GM18498 (cell line): ENCODE data around the gene NPFF.
A peak's percentile ranks its signal among the peaks of the same experiment; 100 is the strongest.
"Not testable (repeated sequence)": the region's sequence is repeated elsewhere in the genome, so short reads cannot be mapped to it uniquely, and the experiment has no call there.

Experiments
- ATAC-seq: cut with Tn5 transposase; IDR thresholded peaks from one replicate; pipeline ENCODE4 v1.9.1; 2021; ENCODE audit warnings: mild to moderate bottlenecking, moderate library complexity; ENCODE audit not compliant: unreplicated experiment

Gene NPFF

DNA sequence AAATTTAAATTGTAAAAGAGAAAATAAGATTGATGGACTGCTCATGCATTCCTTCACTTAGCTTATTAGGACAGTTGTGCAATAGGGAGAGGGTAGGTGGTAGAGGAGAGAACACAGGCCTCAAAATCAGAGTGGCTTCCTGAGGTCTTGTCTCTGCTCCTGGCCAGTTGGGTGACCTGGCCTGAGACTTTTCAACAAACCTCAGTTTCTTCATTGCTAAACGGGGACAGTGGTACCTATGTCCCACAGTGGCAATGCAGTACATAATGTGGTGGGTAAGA is 10.6 kb downstream of the NPFF start:
- ATAC-seq, result no peak

DNA sequence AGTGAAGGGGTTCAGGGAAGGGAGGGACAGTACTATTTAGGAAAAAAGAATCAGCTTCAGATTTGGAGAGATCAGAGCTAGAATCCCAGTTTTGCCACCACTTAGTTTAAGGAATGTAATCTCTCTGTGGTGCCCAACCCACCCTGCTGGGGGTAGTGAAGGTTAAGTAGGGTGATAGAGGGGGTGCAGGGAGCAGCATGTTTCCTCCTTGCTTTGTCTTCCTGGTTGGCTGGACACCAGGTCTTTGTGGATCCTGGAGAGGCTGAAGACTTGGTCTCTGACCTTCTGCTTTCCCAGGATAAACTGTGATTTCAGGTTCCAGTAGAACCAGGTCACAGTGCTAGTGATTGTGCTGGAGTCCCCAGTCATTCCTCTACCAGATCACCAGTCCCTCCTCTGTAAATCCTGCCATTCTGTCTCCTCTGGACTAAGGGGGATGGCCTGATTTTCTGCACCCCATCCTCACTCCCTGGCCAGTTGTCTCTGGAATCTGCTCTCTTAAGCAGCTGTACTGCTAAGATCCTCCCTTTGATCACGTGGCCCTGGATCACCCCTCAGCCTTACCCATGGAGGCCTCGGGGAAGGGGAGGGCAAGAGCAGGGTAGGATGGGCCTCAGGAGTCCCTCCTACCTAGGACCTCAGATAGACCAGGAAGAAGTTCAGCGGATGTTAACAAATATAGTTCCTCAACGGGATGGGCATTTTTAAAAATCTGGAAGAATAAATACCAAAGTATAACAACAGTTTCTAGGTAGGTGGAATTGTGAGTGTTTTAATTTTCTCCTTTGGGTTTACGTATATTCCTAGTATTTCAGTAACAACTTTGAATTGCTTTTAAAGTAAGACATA is 11.2 kb downstream of the NPFF start:
- no peak for ATAC-seq

DNA sequence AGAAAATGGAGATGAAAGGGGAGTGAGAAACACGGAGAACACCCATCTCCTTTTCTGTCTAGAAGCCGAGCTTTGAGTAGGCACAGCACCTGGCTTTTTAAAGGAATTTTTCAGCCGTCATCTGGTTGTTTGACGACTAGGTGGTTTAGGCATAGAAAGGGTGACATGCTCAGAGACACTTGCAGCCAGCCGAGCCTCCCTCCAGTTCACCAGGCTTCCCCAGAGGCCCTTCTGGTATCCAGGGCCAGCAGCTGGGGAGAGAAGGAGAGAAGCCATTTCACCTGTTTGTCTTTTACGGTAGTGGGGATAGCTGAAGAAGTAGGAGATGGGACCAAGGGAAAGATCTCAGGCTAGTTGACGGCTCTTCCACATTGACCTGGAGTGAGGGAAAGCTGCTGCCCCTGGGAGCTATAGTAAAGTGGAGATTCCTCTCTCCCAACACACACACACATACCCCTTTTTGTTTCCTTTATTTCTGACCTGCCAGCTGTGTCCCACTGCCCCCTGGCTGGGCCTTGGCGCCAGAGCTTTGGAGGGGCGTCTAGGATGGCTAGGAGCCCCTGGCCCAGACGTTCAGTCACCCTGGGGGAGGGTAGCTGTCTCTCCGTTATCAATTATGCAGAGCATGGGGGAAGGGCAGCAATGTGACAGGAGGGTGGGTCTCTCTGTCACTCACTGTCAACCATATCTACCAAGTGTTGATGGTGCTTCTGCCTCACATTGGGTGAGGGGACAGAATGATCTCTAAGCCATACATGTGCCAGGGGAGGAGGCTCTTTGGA is 13.5 kb downstream of the NPFF start:
- no peak for ATAC-seq

DNA sequence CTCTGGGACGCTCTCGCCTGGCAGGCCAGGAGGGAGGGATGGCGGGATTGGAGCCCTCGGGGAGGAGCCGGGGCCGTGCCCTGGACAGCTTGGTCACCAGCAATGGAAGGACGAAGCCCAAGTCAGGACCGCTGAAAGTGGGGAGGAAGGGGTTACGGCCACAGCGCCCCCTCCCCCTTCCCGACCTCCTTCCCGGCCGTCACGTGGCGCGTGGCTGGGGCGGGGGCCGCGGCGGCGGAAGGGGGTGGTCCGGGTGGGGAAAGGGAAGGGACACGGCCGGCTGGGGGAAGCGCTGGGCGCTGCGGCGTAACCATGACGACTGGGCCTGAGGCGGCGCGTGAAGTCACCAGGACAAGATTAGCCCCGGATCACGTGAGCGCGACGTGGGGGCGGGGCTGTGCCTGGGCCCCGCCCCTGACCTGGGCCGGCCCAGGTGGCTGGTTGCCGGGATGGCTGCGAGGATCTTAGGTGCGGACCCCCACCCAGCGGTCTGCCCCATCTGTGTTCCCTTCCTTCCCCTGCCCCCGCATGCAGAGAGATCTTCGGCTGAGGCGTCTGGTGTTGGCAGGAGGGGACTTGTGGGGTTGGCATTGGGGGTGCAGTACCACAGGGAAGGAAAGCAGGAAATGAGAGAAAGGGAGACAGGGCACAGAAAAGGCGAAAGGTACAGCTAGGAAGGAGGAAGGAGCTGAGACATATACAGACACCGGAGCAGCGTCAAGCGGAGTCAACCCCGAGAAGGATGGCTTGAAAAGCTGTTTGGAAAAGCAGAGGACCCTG is 14.3 kb downstream of the NPFF start:
- peak; percentile 94 for ATAC-seq

DNA sequence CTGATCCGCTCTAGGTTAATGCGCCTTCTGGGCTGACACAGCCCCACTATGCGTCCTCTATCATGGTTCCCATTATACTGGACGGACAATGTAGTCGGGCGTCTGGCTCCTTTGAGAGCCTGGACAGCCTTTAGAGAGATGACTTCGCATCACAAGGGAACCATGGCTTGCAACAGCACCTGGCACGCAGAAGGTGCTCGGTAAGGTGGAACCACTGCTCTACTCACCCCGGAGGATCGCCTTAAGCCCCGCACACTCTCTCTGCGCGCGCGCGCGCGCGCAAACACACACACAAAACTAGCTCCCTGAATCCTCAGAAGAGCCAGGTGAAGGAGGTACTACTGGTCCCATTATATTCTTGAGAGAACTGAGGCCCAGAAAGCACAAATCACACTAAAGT is 15.1 kb downstream of the NPFF start:
- ATAC-seq, result no peak

DNA sequence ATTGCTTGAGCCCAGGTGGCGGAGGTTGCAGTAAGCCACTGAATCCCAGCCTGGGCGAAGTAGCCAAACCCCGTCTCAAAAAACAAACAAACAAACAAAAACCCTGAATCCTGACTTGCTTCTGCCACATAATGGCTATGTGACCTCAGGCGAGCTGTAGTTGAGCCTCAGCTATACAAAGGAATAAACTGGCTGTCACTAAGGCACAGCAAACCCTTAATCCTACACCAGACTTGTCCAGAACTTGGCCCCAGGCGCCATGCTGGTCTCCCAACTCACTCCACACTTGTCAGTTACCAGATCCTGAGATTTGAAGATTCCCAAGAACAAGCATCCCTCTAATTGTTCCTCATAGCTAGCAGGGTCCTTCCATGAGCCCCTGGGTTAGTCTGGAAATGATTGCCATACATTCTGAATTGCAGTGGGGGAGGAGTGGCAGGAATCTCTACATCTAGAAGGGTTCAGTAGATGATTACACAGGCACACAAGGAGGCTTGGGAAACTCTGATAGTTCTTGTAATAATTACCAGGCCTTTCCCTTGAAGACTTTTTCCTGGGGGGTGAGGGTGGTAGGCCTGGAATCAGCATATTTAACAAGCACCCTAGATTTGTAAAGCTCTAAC is 17.9 kb downstream of the NPFF start:
- ATAC-seq, result no peak

DNA sequence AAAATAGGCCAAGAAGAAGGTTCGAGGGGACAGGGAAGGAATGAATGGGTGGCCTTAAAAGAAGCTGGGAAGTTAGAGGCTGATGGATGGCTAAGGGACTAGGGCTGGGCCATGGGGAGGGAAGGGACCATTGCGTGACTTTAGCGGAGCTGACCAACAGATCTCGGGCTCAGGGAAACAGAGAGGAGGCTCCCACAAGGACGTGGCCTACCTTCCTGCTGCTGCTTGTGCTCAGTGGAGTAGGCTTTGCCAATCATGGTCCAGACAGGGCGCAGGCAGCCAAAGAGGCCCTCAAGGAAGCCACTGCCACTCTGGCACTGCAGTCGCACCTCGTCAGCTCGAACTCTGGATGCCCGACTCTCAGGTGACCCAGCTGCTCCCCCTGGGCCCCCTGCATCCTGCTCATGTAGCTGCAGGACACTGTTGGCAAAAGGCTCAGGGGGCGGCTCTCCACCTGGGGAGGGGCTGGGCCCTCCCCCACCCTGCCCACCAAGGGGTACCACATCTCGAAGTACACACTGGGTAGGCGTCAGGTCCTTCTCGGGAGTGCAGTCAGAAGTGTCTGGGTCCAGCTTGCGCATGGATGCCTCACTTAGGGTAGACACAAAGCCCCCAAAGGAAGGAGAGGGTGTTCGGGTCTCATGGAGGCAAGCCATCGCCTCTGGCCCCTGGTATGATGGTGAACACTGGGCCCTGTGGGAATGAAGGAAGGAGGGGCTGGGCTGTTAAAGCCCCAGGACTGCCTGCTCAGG is 20.4 kb downstream of the NPFF start:
- no peak for ATAC-seq

DNA sequence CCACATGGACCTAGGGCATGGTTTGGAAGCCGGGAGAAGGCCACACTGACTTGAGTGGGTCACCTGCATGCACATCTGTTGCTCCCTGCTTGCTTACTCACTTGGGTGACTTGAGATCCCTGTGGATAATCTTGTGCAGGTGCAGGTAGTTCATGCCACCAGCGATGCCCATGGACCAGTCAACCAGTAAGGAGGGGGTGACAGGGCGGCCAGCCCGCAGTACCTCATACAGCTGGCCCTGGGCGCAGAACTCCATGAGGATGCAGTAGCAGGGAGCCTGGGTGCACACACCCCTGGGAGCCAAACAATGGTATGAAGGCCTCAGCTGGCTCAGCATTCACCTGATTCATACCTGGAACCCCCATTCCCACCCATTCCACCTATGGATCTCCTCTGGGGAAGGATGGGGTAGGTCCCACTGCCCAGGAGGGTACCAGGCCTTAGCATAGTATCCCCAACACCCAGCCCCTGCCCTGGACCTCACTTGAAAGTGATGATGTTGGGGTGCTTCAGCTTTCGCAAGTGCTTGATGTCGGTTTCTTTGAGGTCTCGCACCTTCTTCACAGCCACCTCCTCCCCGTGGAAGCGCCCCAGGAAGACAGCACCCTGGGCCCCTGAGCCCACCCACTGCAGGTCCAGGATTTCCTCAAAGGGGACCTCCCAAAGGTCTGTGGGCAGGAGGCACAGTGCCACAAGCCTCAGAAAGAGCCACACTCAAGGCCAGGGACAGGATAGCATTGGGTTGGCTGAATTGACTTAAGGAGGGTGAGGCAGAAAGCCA is 21.1 kb downstream of the NPFF start:
- ATAC-seq, result no peak

DNA sequence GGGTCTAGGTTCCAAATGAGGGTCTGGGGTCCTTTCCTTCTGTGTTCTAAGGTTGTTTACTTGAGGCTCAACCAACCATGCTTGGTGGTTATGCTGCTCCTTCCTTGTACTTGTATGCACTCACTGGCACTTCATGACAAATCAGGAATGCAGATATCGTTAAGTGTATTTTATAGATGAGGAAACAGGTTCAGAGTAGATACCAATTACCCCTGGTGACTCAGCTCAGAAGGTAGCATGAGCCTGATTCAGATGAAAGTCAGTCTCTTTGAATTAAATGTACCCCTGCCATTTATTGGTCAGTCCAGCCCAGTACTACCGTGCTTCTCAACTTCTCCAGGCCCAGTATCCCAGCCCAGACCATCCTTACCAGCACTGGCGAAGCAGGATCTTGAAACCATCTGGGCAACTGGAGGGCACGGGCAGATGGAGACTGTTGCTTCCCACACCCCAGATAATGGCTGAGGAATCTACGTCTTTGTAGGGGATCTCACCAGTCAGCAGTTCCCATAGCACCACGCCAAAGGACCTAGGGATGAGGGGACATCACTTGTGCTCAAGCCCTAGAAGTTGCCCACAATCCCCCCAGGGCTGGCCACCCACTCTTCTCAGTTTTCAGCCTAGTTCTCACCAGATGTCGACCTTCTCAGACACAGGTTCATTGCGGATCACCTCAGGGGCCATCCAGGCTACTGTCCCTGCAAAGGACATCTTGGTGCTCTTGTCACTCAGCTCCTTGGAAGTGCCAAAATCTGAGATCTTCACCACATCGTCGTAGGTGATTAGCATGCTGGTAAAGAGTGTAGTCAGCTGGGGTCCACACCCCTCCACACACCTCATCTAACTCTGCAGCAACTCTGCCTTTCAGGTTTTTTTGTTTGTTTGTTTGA is 22.4 kb downstream of the NPFF start:
- ATAC-seq, result no peak

DNA sequence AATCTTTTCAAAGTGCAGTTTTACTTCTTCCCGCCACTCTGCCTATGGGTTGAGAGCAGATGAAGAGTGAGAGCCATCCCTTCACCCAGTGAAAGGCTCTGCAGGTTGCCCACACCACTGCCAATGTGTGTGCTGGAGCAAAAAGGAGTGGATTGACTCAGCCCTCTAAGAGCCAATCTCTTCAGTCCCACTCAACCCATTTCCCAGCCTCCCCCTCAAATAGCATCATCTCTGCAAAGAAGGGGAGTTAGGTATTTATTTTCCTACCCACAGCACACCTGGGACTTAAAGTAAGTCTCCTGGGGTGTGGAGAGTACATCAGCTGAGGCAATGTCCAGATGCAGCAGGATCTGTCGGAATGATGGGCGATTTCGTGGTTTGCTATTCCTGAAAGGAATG is 23.3 kb downstream of the NPFF start:
- no peak for ATAC-seq

DNA sequence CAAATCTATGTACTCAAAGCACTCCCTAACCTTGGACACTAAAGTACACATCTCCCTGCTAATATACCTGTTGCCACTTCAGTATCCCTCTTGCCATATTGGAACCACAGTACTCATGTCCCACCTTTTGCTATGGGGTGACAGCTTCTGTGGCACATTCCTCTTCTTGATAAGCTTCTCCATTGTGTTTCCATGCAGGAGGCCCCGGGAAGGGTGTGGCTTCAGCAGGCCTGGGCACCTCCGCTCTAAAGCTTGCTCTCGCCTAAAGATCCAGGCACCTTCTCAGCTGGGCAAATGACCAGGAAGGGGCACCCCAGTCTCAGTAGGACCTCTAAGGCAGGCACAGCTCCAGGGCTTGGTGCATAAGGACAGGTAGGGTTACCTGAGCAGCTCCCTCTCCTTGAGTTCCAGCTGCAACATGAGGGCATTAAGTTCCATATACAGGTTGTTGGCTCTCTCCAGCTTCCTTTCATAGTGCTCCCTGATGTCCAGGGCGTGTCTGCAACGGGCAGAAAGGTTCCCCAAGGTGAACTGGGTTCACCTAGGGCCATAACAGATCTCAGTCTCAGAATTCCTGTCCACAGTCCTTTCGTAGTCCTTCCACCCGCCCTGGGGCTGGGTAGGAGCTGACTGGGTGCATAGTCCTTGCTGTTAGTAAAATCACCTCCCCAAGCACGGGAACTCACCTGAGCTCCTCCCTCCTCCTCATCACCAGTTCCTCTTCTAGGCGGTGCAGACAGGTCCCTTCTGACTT is 23.9 kb downstream of the NPFF start:
- no peak for ATAC-seq

DNA sequence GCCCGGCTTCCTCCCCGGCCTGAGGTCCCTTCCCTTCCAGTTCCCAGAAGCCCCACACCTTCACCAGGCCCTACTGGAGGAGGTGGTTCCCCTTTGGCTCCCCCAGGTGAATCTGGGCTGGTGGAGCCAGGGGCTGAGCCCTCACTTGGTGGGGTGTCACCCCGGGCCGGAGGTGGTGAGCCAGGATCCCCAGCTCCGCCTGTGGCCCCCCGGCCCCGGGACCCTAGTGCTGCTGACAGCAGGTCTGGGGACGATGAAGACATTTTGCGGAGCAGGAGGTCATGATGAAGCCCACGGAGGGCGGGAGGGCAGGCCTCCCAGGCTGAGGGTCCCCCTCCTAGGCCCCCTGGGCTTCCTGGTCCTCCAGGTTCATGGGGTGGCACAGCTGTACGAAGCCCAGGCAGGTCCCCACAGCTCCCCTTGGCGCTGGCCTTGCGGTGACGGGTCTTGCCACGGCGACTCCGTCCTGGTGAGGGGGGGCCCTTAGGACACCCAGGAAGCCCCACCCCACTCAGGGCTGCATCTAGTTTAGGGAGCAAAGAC is 24.6 kb downstream of the NPFF start:
- ATAC-seq, result no peak

DNA sequence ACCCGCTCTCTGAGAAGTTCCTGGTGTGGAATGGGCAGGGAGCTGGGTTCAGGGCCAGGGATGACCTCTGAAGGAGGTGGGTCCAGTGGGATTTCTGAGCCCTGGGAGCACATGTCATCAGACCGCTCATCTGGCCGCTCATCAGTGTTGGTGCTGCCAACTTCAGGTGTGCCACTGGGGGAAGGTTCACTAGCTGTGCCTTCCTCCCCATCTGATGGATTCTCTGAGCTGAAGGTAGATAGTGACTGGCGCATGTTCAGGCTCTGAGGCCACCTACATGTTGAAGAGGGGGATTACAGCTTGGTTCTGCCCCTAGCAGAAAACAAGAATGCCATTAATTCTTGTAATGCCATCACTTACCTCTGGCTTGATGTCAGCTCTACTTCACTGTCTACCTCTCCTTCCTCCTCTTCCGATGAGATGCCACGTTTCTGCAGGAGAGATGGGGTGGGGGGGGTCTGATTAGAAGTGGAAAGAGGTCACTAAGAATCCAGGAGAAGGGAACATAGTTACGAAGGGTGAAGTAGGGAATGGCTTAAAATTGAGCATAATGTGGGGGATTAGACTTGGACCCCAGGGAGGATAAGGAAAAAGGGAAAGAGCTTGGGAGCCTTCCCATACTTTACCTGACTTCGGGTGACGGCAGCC is 25.2 kb downstream of the NPFF start:
- no peak for ATAC-seq

DNA sequence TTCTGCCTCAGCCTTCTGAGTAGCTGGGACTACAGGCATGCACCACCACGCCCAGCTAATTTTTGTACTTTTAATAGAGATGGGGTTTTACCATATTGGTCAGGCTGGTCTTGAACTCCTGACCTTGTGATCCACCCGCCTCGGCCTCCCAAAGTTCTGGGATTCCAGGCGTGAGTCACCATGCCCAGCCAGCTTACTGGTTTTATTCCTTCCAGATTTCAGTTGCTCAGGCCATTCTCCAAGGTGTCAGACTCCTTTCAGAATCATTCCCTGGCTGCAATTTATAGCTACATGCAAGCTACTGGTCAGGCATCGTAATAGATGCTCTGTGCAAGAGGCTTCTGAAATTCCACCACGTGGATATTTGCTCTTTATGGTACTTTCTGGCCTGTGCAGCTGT is 25.8 kb downstream of the NPFF start:
- ATAC-seq, result not testable (repeated sequence)

DNA sequence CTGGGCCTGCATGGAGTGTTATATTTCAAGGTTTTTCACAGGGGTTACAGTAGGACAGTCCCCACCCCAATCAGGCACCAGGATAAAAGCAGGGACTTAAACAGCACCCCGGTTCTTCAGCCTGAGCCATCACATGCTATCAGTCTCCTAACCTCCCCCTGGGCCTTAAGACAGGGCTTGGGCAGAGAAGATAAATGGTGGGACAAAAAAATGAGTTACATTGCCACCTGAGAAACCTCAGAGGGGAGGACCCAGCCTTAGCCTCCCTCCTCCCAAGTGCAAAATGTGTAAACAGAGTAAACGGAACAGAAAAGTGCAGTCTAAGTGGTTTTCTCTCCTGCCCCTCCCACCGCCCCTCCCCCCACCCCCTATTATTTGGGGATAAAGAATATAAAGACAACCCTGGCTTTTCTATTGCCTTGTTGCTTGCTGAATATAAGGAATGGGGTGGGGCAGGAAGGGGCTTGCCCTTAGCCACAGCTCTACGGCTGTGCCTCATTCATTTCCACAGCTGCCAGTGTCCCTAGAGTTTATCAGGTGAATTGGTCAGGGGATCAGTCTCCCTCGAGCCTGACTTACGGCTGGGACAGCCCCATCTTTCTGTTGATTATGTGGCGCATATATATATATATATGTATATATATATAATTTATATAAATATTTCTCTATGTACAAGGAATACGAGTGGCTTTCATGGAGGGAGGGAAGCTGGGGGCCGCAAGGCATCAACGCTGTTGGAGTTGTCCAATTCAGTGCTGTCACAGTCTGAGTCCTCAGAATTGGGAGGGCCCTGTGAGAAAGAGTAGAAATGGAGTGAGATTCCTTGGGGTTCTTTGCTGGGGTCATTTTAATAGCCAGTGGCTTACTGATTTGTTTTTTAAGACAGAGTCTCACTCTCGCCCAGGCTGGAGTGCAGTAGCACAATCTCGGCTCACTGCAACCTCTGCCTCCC is 26.5 kb downstream of the NPFF start:
- no peak for ATAC-seq

DNA sequence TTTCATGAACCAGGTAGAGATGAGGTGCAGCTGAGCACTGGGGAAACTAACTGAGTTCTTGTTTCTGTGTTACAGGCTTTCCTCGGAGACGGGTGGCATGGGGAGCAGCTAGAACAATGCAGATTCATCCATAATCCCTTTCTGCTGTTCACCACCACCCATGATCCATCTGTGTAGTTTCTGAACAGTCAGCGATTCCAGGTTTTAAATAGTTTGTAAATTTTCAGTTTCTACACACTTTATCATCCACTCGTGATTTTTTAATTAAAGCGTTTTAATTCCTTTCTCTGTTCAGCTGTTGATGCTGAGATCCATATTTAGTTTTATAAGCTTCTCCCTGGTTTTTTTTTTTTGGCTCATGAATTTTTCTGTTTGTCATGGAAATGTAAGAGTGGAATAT is 28.0 kb downstream of the NPFF start:
- no peak for ATAC-seq
